Fibroblast of skin of right quadriceps (primary cell): ENCODE measurements around the gene TET3.
A peak's percentile ranks its signal among the peaks of the same experiment; 100 is the strongest.
"Not testable (repeated sequence)": the region's sequence is repeated elsewhere in the genome, so short reads cannot be mapped to it uniquely, and the experiment has no call there.

Experiments
- DNase-seq: peaks from one replicate; pipeline ENCODE4 v3.0.0-alpha.2; 2013

The TET3 gene

DNA sequence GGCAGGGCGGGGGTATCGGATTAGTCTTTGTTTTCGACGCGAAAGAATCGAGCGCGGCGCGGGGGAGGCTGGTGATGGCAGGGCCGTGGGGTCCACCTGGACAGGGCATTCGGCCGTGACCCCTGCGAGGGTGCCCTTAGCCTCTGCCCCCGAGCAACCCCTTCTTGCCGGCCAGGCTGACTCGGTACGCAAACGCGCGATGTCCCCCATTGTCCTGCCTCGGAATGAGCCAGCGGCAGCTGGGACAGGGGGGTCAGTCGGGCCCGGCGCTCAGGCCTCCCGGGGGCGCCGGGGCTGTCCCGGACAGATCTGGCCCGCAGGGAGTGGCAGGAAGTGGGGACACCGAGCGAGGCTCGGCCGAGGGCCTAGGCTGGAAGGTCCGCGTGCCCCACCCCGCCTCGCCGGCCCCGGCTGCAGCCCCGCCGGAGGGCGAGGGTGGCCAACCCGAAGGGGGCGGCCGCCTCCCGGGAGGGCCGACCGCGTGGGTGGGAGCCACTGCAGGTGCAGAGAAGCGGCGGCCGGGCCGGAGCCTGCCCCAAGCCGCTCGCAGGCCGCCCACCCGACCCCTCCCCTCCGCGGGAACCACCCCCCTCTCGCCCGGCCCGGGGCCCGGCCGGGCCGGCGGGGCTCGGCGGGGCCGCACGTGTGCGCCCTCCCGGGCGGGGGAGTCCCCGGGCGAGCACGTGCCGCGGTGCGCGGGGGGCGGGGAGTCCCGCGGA is at the start of gene TET3:
Gene TET3 (plus strand): TSS at position 708 of the 719 bp plus-strand sequence. CDS start 1,494 bp downstream, outside the sequence.
- DNase-seq, result no peak

DNA sequence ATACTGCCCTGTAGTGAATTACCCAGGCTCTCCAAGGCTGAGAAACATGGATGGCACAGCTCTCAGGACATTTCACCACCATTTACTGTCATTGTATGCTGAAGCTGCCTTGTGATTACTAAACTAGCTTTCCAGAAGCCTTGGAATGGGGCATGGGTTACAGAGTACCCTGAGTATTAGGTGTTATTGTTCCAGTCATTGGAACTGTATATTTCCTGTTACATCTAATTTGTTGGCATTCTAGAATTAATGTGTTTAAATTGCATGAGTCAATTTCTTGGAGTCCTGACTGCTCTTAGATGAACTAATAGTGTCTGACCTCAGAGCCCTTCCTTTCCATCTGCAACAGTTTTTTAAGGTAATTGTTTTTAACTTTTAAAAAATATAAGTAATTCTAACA is 49.1 kb upstream of the TET3 start:
- no peak for DNase-seq

DNA sequence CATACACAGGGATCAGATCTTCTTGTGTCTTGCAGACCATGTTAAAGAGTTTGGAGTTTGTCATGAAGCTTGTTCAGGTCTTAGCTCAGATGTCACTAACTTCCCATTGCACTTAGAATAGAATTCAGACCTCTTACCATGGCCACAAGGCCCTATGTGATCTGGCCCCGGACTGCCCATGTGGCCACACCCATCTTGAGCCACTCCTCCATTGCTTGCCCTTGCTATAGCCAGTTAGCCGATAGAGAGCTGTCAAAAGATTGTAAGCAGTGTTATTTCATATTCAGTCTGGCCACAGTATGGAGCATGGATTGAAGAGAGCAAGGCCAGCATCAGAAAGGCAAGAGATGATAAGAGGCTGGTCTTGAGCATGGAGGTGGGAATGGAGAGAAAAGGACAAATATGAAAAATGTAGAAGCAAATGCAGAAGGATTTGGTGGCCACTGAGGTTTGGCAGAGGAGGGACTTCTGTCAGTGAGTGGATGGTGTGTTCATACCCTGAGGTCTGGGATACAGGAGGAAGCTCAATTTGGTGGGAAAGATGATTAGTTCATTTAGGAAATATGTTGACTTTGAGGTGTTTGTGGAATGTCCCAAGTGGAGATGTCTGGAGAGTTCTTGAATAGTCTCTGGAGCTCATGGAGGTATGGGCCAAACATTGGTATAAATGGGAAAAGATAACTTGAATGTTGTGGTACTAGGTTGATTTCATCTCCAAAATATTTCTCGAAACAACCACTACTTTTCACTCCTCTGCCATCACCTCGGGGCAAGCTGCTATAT is 47.4 kb upstream of the TET3 start:
- peak; percentile 12 for DNase-seq

DNA sequence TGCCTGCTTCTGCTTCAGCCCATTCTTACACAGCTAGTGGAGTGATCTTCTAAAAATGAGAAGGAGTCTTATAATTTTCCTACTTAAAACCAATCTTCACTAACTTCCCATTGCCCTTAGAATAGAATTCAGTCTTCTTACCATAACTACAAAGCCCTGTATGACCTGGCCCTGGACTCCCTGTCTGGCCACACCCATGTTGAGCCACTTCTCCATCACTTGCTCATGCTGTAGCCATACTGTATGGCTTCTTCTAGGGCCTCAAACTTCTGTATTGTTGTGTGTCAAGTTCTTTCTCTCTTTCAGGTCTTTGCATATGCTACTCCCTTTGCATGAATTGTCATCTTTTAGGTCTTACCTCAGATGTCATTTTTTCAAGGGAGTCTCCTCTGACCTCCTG is 46.8 kb upstream of the TET3 start:
- no peak for DNase-seq

DNA sequence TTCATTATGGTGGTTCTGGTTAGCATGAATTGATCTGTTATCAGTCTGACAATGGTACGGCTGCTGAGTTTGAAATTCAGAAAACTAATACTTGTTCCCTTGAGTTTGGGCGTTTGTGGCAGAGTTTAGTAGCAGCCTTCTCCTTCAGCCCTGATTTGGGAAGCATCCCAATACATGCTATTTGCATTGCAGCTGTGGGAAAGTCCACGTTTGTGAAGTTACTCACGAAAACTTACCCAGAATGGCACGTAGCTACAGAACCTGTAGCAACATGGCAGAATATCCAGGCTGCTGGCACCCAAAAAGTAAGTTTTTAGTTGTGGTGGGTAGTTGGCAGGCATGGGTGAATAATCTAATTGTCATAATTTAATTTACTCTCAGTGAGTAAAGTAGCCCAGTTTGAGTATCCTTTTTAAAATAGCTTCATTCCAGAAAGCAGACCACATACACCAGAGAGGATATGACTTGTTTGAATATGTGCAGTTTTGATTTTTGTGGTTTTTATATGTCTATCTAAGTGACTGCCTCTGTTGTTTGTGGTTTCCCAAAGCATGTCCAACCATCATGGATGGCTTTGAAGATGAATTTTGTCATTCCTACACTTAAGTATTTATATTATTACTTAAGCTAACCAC is 45.9 kb upstream of the TET3 start:
- peak; percentile 82 for DNase-seq

DNA sequence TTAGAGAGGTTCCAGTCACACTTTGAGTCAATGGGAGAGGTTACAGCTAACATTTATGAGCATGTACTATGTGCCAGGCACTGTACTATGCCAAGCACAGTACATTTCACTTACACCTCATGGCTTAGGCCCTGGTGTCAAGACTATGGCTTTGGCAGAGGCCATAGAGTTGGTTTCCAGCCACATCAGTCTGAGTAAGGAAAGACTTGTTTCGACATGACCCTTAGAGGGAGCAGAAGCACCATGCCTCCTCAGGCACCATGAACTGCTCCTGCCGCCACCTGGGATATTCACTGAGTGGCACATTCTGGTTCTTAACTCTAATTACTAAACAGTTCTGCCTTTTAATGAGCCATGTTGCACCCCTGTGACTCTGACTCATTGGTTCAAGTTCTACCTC is 45.3 kb upstream of the TET3 start:
- peak; percentile 28 for DNase-seq

DNA sequence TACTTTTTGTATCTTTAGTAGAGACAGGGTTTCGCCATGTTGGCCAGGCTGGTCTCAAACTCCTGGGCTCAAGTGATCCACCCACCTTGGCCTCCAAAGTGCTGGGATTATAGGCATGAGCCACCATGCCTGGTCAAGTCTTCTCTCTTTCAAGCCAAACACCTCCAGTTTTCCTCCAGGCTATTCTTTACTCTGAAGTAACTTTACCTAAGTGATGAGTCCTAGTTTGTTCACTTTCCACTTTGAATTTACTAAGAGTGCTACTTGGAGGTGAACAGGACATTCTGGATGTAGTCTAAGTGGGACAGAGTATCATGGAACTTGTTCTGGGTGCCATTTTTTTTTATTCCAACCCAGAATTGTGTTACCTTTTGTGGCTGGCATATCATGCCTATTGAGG is 44.6 kb upstream of the TET3 start:
- DNase-seq, result not testable (repeated sequence)

DNA sequence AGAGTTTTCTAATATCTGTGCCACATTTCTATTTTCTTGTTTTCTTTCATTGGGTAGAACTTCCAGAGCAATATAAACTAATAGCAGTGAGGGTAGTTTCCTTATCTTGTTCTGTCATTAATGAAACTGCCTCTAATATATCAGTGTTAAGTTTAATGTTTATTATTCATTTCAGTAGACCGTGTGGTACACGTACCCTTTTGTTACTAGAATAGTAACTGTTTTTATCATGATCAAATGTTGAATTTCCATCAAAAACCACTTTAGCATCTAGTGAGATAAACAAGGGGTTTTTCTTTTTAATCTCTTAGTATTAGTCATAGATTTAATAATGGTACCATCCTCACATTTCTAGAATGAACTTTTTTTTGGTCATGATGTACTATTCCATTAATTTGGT is 42.0 kb upstream of the TET3 start:
- DNase-seq, result no peak

DNA sequence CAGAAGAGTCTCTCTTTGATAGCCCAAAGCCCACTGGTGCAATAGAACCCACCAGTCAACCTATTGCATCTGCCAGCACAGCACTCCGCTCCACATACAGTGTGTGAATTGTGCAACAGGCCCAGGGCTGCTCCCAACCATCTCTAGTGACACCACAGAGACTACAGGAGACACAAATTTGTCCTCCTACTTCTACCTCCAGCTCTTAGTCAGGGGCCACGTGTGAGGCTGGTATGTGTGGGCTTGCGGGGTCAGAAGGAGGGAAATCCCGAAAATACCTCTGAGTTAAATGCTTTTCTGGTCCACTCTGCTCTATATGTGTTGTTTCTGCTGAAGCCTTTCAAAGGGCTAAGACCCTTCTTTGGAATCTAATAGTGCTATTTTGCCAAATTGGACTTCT is 40.0 kb upstream of the TET3 start:
- no peak for DNase-seq

DNA sequence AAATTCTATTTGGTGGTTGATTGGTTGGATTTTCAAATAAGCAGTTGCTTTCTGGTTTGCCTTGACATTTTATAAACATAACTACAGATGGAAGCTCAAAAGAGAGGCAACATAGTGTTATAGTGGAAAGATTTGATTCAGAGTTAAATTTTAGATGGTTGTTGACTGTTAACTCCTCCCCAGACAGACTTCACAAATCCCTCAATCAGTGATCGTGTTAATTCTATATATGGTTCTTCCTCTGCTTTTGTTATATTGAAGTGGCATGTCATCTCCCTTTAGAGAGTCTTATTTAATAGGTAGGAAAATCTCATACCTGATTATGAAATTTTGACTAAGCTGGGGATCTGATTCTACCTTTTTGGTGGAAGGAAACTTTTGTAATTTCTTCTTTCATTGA is 38.5 kb upstream of the TET3 start:
- no peak for DNase-seq

DNA sequence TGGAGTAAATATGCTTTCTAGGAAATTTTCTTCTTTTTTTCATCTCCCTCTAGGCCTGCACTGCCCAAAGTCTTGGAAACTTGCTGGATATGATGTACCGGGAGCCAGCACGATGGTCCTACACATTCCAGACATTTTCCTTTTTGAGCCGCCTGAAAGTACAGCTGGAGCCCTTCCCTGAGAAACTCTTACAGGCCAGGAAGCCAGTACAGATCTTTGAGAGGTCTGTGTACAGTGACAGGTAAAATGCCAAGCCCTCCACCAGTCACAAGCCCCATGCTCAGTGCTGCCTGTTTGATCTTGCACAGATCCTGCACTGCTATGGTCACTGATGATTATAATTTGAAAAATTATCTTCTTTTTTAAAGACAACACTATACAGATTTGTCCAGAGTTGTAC is 38.0 kb upstream of the TET3 start:
- no peak for DNase-seq

DNA sequence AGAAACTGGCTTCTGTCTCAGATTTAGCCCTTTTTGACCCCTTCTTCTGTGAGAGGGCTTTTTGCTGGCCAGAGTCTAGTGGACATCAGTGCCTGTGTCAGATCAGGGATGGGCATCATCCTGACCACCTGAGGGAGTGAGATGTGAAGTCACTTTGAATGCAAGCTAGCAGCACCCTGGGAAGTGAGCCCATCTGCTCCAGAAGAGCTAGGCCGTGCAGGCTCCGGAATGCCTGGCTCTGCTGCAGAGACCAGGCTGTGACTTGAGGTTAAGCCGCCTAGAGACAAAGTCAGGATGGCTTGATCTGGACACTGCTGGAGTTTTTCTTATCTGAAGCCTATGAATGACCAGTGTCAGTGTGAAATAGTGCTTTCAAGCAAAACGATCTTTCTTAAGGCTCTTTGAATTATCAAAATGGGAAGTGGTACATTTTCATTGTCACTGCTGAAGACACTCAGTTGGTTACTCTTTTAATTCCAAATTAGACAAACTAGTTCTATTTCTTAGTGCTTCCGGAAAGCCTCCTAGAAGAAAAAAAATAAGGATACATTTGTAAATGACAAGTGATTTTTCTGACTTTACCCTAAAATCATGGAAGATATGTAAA is 37.2 kb upstream of the TET3 start:
- DNase-seq, result no peak

DNA sequence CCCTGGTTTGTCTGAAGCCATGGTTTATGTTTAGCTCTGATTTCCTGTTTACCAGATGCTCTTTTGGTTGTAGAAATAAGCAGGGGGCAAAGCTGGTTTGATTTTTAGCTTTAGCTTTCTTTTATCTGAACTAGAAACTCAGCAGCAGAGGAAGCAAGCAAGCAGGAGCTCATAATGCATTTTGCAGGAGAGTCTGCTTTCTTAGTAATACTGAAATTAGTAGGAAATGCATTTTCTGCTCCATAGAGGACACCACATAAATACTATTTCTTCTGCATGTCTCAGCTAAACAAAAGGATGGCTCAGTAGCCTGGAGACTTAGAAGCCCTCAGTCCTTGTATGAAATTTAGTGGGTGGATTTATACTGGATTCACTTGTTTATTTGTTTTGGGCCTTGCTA is 34.9 kb upstream of the TET3 start:
- no peak for DNase-seq

DNA sequence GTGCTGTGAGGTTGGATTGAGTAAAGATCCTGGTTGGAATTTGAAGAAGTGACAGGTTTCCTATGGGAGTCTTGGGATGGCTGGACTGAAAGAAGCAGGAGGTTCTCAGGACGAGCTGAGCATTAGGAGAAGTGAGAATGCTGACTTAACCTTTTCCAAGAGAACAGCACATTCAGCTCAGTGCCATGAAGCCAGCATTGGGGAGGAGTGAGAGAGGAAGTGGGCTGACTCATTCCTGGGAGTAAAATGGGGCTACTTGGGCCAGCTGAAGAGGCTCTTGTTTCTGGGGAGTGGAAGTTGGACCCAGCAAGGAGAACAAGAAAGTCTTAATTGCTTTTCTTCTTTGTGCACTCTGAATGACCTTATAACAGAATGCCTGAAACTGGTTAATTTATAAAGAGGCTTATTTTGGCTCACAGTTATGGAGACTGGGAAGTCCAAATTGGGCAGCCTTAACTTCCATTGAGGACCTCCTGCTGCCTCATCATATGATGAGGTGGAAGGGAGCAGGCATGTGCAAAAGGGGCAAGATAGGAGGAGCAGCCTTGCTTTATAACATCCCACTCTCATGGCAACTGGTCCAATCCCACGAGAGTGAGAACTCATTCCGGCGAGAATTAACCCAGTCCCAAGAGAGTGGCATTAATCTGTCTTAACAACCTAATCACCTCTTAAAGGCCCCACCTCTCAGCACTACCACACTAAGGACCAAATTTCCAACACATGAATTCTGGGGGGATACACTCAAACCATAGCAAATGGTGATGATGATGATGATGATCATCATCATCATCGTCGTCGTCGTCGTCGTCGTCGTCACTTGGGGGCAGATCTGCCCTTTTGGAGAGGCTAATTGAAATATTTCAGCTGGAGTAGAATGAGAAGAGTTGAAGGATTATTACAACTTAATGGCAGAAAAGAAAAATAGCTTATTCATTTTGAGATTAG is 31.9 kb upstream of the TET3 start:
- DNase-seq, result peak; percentile 28

DNA sequence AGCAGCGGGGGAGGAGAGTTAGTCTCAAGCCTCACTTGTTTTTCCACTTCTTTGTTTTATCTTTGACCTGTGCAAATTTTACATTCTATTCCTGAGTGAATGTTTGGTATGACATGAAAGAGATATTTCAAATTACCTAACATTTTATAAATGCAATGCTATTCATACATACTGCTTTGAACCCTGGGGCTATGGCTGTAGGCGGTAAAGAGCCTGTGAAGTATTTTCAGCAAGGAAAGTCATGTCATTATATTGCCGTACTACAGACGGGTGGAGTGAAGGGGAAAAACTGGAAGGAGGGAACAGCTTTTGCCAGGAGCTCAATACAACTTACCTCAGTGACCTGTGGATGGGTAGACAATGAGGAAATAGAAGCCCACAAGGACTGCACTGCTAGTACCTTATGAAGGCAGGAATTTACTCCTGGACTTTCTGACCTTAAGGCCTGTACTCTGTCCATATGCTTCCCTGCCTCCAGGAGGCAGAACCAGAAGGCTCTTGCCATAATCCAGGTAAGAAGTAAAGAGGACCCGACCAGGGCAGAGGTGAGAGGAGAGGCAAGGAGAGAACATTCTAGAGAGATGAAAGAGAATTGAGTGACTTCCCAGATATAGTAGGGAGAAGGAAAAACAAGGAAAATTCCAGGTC is 28.4 kb upstream of the TET3 start:
- DNase-seq, result no peak

DNA sequence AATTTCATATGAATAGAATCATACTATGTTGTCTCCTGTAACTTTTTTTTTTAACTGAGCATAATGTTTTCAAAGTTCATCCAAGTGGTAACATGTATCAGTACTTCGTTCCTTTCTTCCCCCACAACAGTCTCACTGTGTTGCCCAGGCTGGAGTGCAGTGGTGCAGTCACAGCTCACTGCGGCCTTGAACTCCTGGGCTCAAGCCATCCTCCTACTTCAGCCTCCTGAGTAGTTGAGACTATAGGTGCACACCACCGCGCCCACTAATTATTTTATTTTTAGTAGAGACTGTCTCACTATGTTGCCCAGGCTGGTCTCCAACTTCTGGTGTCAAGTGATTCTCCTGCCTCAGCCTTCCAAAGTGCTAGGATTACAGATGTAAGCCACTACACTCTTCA is 23.4 kb upstream of the TET3 start:
- DNase-seq, result no peak

DNA sequence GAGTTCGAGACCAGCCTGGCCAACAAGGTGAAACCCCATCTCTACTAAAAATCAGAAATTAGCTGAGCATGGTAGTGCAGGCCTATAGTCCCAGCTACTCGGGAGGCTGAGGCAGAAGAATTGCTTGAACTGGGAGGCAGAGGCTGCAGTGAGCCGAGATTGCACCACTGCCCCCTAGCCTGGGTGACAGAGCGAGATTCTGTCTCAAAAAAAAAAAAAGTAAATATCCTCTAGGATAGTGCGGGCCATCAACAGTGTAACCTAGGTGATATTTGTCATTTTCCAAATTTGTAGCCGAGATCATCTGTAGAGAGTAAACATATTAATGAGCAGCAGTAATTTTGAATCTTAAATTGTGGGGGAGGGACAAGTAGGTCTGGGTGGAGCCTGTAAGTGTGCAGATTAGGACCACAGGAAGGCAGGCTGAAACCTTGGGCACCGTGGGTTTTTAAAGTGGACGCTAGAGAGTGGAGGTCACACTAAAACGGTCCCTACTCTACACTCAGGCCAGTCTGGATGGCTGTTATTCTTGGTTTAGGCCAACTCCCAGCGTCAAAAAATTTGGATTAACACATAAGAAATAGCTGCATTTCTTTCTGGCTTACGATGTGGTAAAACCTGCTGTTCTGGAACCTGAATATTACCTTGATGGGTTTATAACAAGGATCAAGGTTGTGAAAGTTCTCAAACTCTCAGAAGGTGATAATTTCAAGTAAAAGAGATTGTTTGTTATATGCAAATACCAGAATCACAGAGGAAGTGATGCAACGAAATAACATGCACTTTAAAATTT is 22.7 kb upstream of the TET3 start:
- DNase-seq, result no peak

DNA sequence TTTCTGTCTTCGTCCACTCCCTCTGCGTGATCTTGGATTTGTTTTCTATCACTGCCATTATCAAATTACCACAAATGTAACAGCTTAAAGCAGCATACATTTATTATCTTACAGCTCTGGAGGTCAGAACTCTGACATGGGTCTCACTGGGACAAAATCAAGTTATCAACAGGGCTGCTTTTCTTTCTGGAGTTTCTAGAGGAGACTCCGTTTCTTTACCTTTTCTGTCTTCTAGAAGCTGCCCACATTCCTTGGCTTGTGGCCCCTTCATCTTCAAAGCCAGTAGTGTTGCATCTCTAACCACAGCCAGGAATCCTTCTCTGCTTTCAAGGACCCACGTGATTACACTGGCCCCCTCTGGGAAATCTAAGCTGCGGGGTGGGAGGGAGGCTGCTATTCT is 21.9 kb upstream of the TET3 start:
- DNase-seq, result no peak

DNA sequence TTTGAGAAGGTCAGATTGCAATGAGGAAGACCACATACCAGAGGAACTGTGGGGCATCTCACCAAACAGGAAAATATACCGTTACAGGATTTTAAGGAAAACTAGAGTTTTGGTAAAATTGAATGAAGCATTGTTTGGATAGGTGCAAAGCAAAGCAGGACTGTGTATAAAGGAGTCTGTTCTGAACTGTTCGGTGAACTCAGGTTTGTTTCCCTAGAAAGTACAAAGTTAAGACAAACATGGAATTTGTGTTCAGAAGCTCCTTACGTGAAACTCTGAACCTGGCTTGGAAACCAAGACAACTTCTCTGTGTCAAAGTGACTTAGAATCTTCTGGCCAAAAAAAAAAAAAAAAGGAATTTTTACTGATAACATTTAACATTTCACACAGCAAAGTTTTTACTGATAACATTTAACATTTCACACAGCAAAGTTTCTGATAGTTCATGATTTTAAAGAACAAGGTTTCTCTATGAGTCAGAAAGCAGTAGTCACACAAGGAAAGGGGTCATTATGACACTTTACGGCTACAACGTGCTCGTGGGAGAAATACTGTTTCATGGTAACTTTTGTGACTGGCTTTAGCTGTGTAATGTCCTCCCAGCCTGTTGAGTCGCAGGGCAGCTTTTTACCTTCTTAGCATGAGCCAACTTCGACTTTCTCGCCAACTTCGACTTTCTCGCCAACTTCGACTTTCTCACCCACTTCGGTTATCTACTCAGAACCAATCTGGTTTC is 21.2 kb upstream of the TET3 start:
- no peak for DNase-seq

DNA sequence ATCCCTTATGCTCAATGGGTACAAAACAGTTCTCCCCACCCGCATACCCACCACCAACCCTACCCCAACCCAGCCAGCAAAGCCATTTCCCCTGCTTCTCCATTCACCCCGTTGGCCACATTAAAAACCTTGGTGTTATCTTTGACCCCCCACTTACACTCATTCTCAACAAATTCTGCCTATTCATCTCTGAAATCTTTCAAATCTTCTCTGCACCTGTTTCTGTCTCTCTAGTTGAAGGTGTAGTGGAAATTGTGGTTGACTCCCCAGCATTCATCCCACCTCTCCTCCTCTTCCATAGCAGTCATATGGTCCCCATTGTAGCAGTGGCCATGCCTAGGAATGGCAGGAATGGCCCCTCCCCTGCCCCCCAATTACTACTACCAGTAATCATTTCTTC is 20.5 kb upstream of the TET3 start:
- DNase-seq, result no peak
